ENCODE measurements around the gene SLC2A13. TPM values are rescaled to one million over a fixed set of nuclear protein-coding genes. Genes with fewer than 3 reads are reported as not detected.

The SLC2A13 gene
- total RNA-seq, 1 experiment from 2014 or later = 7.0 TPM

DNA sequence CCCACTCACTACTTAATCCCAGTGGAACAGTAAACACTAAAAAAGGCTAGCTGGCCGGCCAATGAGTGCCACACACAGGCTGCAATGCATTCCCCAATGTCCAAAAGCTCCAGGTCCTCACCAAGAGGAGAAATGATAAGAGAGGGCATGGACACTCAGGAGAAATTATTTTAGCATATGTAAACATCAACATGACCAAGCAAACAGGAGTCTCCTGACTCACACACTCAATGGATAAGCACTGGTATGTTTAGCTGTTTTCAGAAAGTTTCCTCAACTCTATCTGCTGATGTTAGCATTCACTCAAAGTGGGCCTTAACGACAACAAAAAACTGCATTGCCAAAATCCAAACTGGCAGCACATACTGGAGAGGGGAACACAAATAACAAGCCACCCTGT, 105.0 kb downstream of the SLC2A13 start:
- H2BK5ac ChIP-seq (ENCODE audit: insufficient read length, low read length) = no peak overlapping the region
- peaks cover 53% of the 10 kb centered on the region in 3 experiments for H3K36me3 Mint-ChIP-seq (ENCODE audit: insufficient read depth in 1 of 3, low read depth in 3 of 3)
- peaks cover 45 to 53% of the 10 kb centered on the region in 2 experiments for H3K9me3 Mint-ChIP-seq
- no peaks in the 10 kb centered on the region for H3K27me3 ChIP-seq (ENCODE audit: insufficient read depth, low read length)
- no peak overlapping the region for H3K23ac ChIP-seq (ENCODE audit: insufficient read length, low read depth, low read length)
- H3K18ac ChIP-seq (ENCODE audit: insufficient read length, low read depth, low read length) = no peak overlapping the region
- H3K23me2 ChIP-seq (ENCODE audit: insufficient read length, low read depth, low read length, poor library complexity, severe bottlenecking) = no peaks in the 10 kb centered on the region
- no peak overlapping the region for H2BK20ac ChIP-seq (ENCODE audit: low read depth, low read length, poor library complexity, severe bottlenecking)
- H3K9me3 ChIP-seq (ENCODE audit: control insufficient read depth, low read depth, low read length) = peaks cover 6% of the 10 kb centered on the region
- no peak overlapping the region for H2BK12ac ChIP-seq (ENCODE audit: insufficient read length, low read depth, low read length)
- H4K91ac ChIP-seq (ENCODE audit: insufficient read length, low read depth, low read length) = no peak overlapping the region
- H3K27me3 Mint-ChIP-seq (ENCODE audit: low read depth) = 0 out of 2 replicates have a peak, but pooled peaks cover 2% of the 10 kb centered on the region
- no peak overlapping the region for H2AK5ac ChIP-seq (ENCODE audit: insufficient read length, low read length)
- no peak overlapping the region for H3K4me3 Mint-ChIP-seq
- H3K14ac ChIP-seq (ENCODE audit: insufficient read depth, low read length) = no peak overlapping the region
- TF ChIP-seq, protein P1, sequence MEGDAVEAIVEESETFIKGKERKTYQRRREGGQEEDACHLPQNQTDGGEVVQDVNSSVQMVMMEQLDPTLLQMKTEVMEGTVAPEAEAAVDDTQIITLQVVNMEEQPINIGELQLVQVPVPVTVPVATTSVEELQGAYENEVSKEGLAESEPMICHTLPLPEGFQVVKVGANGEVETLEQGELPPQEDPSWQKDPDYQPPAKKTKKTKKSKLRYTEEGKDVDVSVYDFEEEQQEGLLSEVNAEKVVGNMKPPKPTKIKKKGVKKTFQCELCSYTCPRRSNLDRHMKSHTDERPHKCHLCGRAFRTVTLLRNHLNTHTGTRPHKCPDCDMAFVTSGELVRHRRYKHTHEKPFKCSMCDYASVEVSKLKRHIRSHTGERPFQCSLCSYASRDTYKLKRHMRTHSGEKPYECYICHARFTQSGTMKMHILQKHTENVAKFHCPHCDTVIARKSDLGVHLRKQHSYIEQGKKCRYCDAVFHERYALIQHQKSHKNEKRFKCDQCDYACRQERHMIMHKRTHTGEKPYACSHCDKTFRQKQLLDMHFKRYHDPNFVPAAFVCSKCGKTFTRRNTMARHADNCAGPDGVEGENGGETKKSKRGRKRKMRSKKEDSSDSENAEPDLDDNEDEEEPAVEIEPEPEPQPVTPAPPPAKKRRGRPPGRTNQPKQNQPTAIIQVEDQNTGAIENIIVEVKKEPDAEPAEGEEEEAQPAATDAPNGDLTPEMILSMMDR (conservative IDR thresholded peaks at IDR 0.05) = no peak
- no peak overlapping the region for H2BK120ac ChIP-seq (ENCODE audit: low read depth, low read length, poor library complexity, severe bottlenecking)
- H3K4ac ChIP-seq (ENCODE audit: low read depth, low read length) = no peak overlapping the region
- H3K56ac ChIP-seq (ENCODE audit: insufficient read length, low read depth, low read length) = no peak overlapping the region
- H4K5ac ChIP-seq (ENCODE audit: insufficient read length, low read depth, low read length) = no peak overlapping the region
- H4K8ac ChIP-seq (replicated peaks; ENCODE audit: insufficient read length, low read depth, low read length) = no peak overlapping the region
- no peak overlapping the region for H2BK15ac ChIP-seq (ENCODE audit: low read depth, low read length)
- no peaks in the 10 kb centered on the region for H3K79me1 ChIP-seq (ENCODE audit: insufficient read depth, low read depth, low read length, poor library complexity, severe bottlenecking)
- H3K79me2 ChIP-seq (ENCODE audit: insufficient read depth, low read length) = no peaks in the 10 kb centered on the region
- H2AFZ ChIP-seq (ENCODE audit: low read length) = no peak overlapping the region
- H3T11ph ChIP-seq (ENCODE audit: low read length) = no peak overlapping the region
- no peak for DNase-seq
- no peak overlapping the region for H3K27ac ChIP-seq (ENCODE audit: insufficient read length, low read depth, low read length)
- WGBS (ENCODE audit: extremely low coverage, insufficient read length, low lambda C conversion rate) = no CpG with 5 or more reads among the region's 2 CpGs
- H3K9ac ChIP-seq (ENCODE audit: extremely low read depth, insufficient read length, low read length) = no peak overlapping the region
- no peaks in the 10 kb centered on the region for H3K4me1 ChIP-seq (ENCODE audit: insufficient read depth, low read length)
- no peaks in the 10 kb centered on the region for H4K20me1 ChIP-seq (ENCODE audit: control insufficient read depth, insufficient read depth, insufficient read length)
- H3K4me2 ChIP-seq (ENCODE audit: insufficient read depth, insufficient read length, low read length) = no peak overlapping the region
- peaks cover 3 to 13% of the 10 kb centered on the region in 2 experiments for H3K4me1 Mint-ChIP-seq
- no peak overlapping the region for H3K27ac Mint-ChIP-seq
